T-helper 1 cell treated with Interleukin-12 subunit alpha and Interleukin-12 subunit beta and Interleukin-4 antibody, amounts not matched to agents 30 μg/mL and 1 μg/mL, for 36 hours (primary cell): Measurements from ENCODE around the gene OR6K3.

Experiments used
- H3K27ac Mint-ChIP-seq: one replicate; pipeline ENCODE4 v1.8.0; 2021; ENCODE audit warnings: mild to moderate bottlenecking, mixed read lengths
- H3K27me3 Mint-ChIP-seq: one replicate; pipeline ENCODE4 v1.8.0; 2021; ENCODE audit warnings: low read depth, mixed read lengths
- H3K36me3 Mint-ChIP-seq: one replicate; pipeline ENCODE4 v1.8.0; 2021; ENCODE audit warnings: low read depth, mixed read lengths
- H3K4me1 Mint-ChIP-seq: one replicate; pipeline ENCODE4 v1.8.0; 2021; ENCODE audit warnings: low read depth, mixed read lengths
- H3K4me3 Mint-ChIP-seq: one replicate; pipeline ENCODE4 v1.8.0; 2021; ENCODE audit warnings: mild to moderate bottlenecking, moderate library complexity, mixed read lengths
- H3K9me3 Mint-ChIP-seq: one replicate; pipeline ENCODE4 v1.8.0; 2021; ENCODE audit warnings: mixed read lengths

Gene OR6K3

GRCh38 chr1:158674302-158674701 is 46.2 kb downstream of the OR6K3 start:
- no peak overlapping the region for H3K27ac Mint-ChIP-seq
- H3K9me3 Mint-ChIP-seq: no peaks in the 10 kb centered on the region
- H3K27me3 Mint-ChIP-seq: peaks cover 16% of the 10 kb centered on the region
- no peaks in the 10 kb centered on the region for H3K4me1 Mint-ChIP-seq
- H3K4me3 Mint-ChIP-seq: no peak overlapping the region
- H3K36me3 Mint-ChIP-seq: no peaks in the 10 kb centered on the region
